ENCODE results near the gene POLE2. TPM values are rescaled to one million over a fixed set of nuclear protein-coding genes. Genes with fewer than 3 reads are reported as not detected.

POLE2 gene
- total and polyA plus RNA-seq, 2 of the 13 experiments (the other 11 are each of a cell fraction or from before 2014, with no cell fraction given) = 16.6 to 37.0 TPM

- TF ChIP-seq SALL1 (CRISPR knock-in tag; IDR thresholded peaks at IDR 0.05) (peak; percentile 77), PCBP2 (optimal IDR thresholded peaks at IDR 0.05; ENCODE audit: low read depth, low read length, poor library complexity, severe bottlenecking) (no peak), NR1H2 (CRISPR knock-in tag; IDR thresholded peaks at IDR 0.05; ENCODE audit: borderline replicate concordance, low read depth) (no peak), ZNF431 (CRISPR knock-in tag; IDR thresholded peaks at IDR 0.05; ENCODE audit: borderline replicate concordance, low read depth) (peak; percentile 82), ZNF891 (CRISPR knock-in tag; IDR thresholded peaks at IDR 0.05) (no peak; the same call in 1 of the 2 replicates), ZEB1 (IDR thresholded peaks at IDR 0.05; ENCODE audit: insufficient replicate concordance, low read depth) (no peak), ONECUT2 (CRISPR knock-in tag; IDR thresholded peaks at IDR 0.05) (no peak), POLR2AphosphoS2 (IDR thresholded peaks at IDR 0.05; ENCODE audit: low read depth, low read length) (no peak), ZC3H4 (CRISPR knock-in tag; IDR thresholded peaks at IDR 0.05; ENCODE audit: borderline replicate concordance) (peak; percentile 22; the same call in 1 of the 2 replicates), XRCC5 (optimal IDR thresholded peaks at IDR 0.05; ENCODE audit: low read length) (peak; percentile 66), NFKB2 (CRISPR knock-in tag; IDR thresholded peaks at IDR 0.05; ENCODE audit: borderline replicate concordance) (no peak; the same call in 1 of the 2 replicates), HIC2 (CRISPR knock-in tag; IDR thresholded peaks at IDR 0.05; ENCODE audit: low read depth) (no peak; the same call in 1 of the 2 replicates), ZNF510 (CRISPR knock-in tag; IDR thresholded peaks at IDR 0.05; ENCODE audit: low read depth) (peak; percentile 54; the same call in 1 of the 2 replicates), NR2F2 (IDR thresholded peaks at IDR 0.05; ENCODE audit: borderline replicate concordance, low read depth) (peak; percentile 54; the same call in 1 of the 2 replicates), ZNF577 (CRISPR knock-in tag; IDR thresholded peaks at IDR 0.05; ENCODE audit: borderline replicate concordance, low read depth) (no peak), ZNF430 (CRISPR knock-in tag; IDR thresholded peaks at IDR 0.05) (peak; percentile 88), ZNF512B (CRISPR knock-in tag; IDR thresholded peaks at IDR 0.05; ENCODE audit: borderline replicate concordance) (peak; percentile 77; the same call in 1 of the 2 replicates), ZNF709 (CRISPR knock-in tag; IDR thresholded peaks at IDR 0.05) (peak; percentile 92), HMG20A (CRISPR knock-in tag; IDR thresholded peaks at IDR 0.05; ENCODE audit: borderline replicate concordance) (no peak), PAF1 (CRISPR knock-in tag; IDR thresholded peaks at IDR 0.05) (no peak), TCF7L2 (IDR thresholded peaks at IDR 0.05; ENCODE audit: low read depth, low read length) (no peak), GATA4 (IDR thresholded peaks at IDR 0.05; ENCODE audit: borderline replicate concordance, low read depth) (no peak; the same call in 1 of the 2 replicates), PREB (CRISPR knock-in tag; IDR thresholded peaks at IDR 0.05) (no peak; the same call in 1 of the 2 replicates), ZNF672 (CRISPR knock-in tag; IDR thresholded peaks at IDR 0.05) (no peak), NCOA2 (CRISPR knock-in tag; IDR thresholded peaks at IDR 0.05) (peak; percentile 17)
These were observed 54.1 kb downstream of the POLE2 start (continued) for GRCh38 chr14:49633640-49634546.
